Heart left ventricle (tissue), 16 donors: ENCODE results near the gene PHF14. TPM values are rescaled to one million over a fixed set of nuclear protein-coding genes. Genes with fewer than 3 reads are reported as not detected.

Source experiments
- ATAC-seq, 4 donors: fragments of 200-7000 bp; cut with Tn5 transposase; one replicate each; pipeline ENCODE4 v1.9.1; 2020 to 2022; ENCODE audit warnings: moderate library complexity in 4 of 4, mild to moderate bottlenecking in 3 of 4, moderate number of reproducible peaks in 1 of 4
- DNase-seq, 5 donors: peaks; one replicate each; pipeline ENCODE4 v3.0.0-alpha.2; 2020
- H3K27ac ChIP-seq, 12 donors: fragments of 200-600 bp; sonication (generic) in 4 of 12; one replicate each; pipeline versions ENCODE4 v1.5.0 to v1.8.0; 2016 to 2022; ENCODE audit warnings: mild to moderate bottlenecking in 2 of 12
- H3K27me3 ChIP-seq, 9 donors: fragments of 200-600 bp; sonication (generic) in 2 of 9; one replicate each; pipeline versions ENCODE4 v1.5.1 to v1.8.0; 2016 to 2022; ENCODE audit warnings: mild to moderate bottlenecking in 3 of 9
- H3K36me3 ChIP-seq, 9 donors: fragments of 200-600 bp; sonication (generic) in 2 of 9; one replicate each; pipeline versions ENCODE4 v1.5.0 to v1.8.0; 2018 to 2022; ENCODE audit warnings: mild to moderate bottlenecking in 2 of 9
- H3K4me1 ChIP-seq, 12 donors: fragments of 200-600 bp; sonication (generic) in 4 of 12; one replicate each; pipeline versions ENCODE4 v1.5.0 to v1.8.0; 2016 to 2022; ENCODE audit warnings: mild to moderate bottlenecking in 3 of 12
- H3K4me3 ChIP-seq, 12 donors: fragments of 200-600 bp; sonication (generic) in 4 of 12; one replicate each; pipeline versions ENCODE4 v1.5.0 to v1.8.0; 2017 to 2022; ENCODE audit warnings: mild to moderate bottlenecking in 9 of 12, moderate library complexity in 4 of 12
- H3K9me3 ChIP-seq, 12 donors: fragments of 200-600 bp; sonication (generic) in 4 of 12; one replicate each; pipeline versions ENCODE4 v1.5.0 to v1.8.0; 2016 to 2022; ENCODE audit warnings: mild to moderate bottlenecking in 1 of 12
- CTCF ChIP-seq, 12 donors: fragments of 200-600 bp; sonication (generic) in 4 of 12; IDR thresholded peaks; one replicate each; pipeline versions ENCODE4 v1.5.0 to v1.8.0; 2018 to 2022; ENCODE audit warnings: antibody characterized with exemption in 12 of 12, mild to moderate bottlenecking in 5 of 12
- POLR2A ChIP-seq, 2 donors: fragments of 450-650 bp; IDR thresholded peaks; one replicate each; pipeline ENCODE4 v1.6.1; 2017; ENCODE audit warnings: antibody characterized with exemption in 2 of 2, mild to moderate bottlenecking in 2 of 2, moderate library complexity in 2 of 2
- WGBS, 4 donors: extraction: QIAGEN DNeasy Blood & Tissue Kit in 2 of 4; methylation state at CpG; one replicate each; pipeline versions ENCODE4 v1.1.5 to v1.1.7; 2013 to 2018; 5-methylcytosine and 5-hydroxymethylcytosine counted together
- intact Hi-C, 10 donors: fragments of 100-400 bp; cut with DNase I; formaldehyde crosslinking; loops; one replicate each; pipeline versions ENCODE4 v1.11.1 to v1.14.2; 2022
- polyA plus RNA-seq, 2 donors: library from polyadenylated mRNA; stranded (reverse); fragments of 200-250 nt; gene quantifications; one replicate each; pipeline ENCODE4 v1.2.3, GENCODE V29; 2013
- total RNA-seq, 9 donors: library from RNA; depleted of rRNA in 2 of 9; stranded (reverse); fragments of >200 nt in 2 of 9; fragmentation: NEBNext Ultra II Directional in 3 of 9; extraction: Animal tissue kit (Norgen Biotek cat#: 25700) in 3 of 9; gene quantifications; one replicate each; pipeline versions ENCODE4 v1.1.0 to v1.2.4, GENCODE V29; 2016 to 2023
- donor health status: ischemic (EF 13 %, LVEDD 7.1; RV severe dilation, severe dysfunction).
- donor health status: healthy with polysubstance abuse.
- donor health status: DM: no; HTN: yes; CAD: no.
- donor health status: DM: no; HTN: no; CAD: no.
- donor health status: ischemic (EF 25% LVEDD 6.9; RV normal size, moderate dysfunction).
- donor health status: ischemic (EF 25% LVEDD 5.7; RV mildly dilated, moderate dysfunction).
- donor health status: healthy.
- donor health status: DM: yes; HTN: yes; CAD: no.
- donor health status: ischemic (EF 35%, LVEDD 5.7; RV mildly dilated, moderate dysfunction).
- donor health status: nonischemic (EF 11% LVEDD 7.7; RV severe dilation, severe dysfunction).
- donor health status: DM: yes; HTN: yes; CAD: no.
- donor health status: PGD.
- donor health status: ischemic (EF 29% LVEDD 5.4; RV normal size, mild dysfunction).
- donor health status: nonischemic (EF 23%, LVEDD 6.1; RV moderate dilation, normal function).

Gene PHF14
- total and polyA plus RNA-seq, 11 donors: 8.8 to 21.4 (median 14.3) TPM

- DNase-seq (no peak), ATAC-seq (no peak)
- WGBS, 4 donors: 97 to 98% (median 97%) methylated on average over 3 of the region's 3 CpGs
- Histone ChIP-seq H3K9me3 (no peaks in the 10 kb centered on the region), H3K36me3 (peaks cover 0 to 24% (median 5%) of the 10 kb centered on the region in 9 donors), H3K4me1 (no peaks in the 10 kb centered on the region), H3K27ac (no peak overlapping the region), H3K27me3 (no peaks in the 10 kb centered on the region), H3K4me3 (no peak overlapping the region)
- no peak for TF ChIP-seq CTCF (IDR thresholded peaks at IDR 0.05)
- TF ChIP-seq POLR2A (IDR thresholded peaks at IDR 0.05): no peak
- intact Hi-C loops: no loop called here
Observed at GRCh38 chr7:11120068-11120664, 146.5 kb downstream of the PHF14 start.

- H3K27ac ChIP-seq: no peak overlapping the region
- 94 to 98% (median 96%) methylated on average over 3 of the region's 3 CpGs for WGBS, 4 donors
- H3K36me3 ChIP-seq: peaks cover 0 to 24% (median 5%) of the 10 kb centered on the region in 9 donors
- H3K4me3 ChIP-seq: no peak overlapping the region
- intact Hi-C loops: no loop called here
- DNase-seq: no peak
- H3K27me3 ChIP-seq: no peaks in the 10 kb centered on the region
- H3K9me3 ChIP-seq: no peaks in the 10 kb centered on the region
- H3K4me1 ChIP-seq: no peaks in the 10 kb centered on the region
- ATAC-seq: no peak
- no peak for TF ChIP-seq CTCF (IDR thresholded peaks at IDR 0.05)
- TF ChIP-seq POLR2A (IDR thresholded peaks at IDR 0.05): no peak
Observed at GRCh38 chr7:11120675-11121220, 147.1 kb downstream of the PHF14 start.

- intact Hi-C loops: no loop called here
- Histone ChIP-seq H3K27me3 (no peaks in the 10 kb centered on the region), H3K36me3 (peaks cover 0 to 12% (median 0%) of the 10 kb centered on the region in 9 donors), H3K4me1 (peaks cover 0 to 17% (median 0%) of the 10 kb centered on the region in 12 donors), H3K27ac (no peak overlapping the region), H3K9me3 (no peaks in the 10 kb centered on the region), H3K4me3 (no peak overlapping the region)
- no peak for ATAC-seq
- DNase-seq: no peak
- no peak for TF ChIP-seq POLR2A (IDR thresholded peaks at IDR 0.05)
- no peak for TF ChIP-seq CTCF (IDR thresholded peaks at IDR 0.05)
- WGBS, 4 donors: 91 to 94% (median 93%) methylated on average over 2 of the region's 2 CpGs
Observed at GRCh38 chr7:11124856-11125559, 151.3 kb downstream of the PHF14 start.

GRCh38 chr7:11127114-11127785 lies 153.6 kb downstream of the PHF14 start:
- H3K36me3 ChIP-seq: peaks cover 0 to 8% (median 0%) of the 10 kb centered on the region in 9 donors
- H3K27me3 ChIP-seq: no peaks in the 10 kb centered on the region
- TF ChIP-seq POLR2A (IDR thresholded peaks at IDR 0.05) (no peak), CTCF (IDR thresholded peaks at IDR 0.05) (no peak)
- no peak overlapping the region for H3K4me3 ChIP-seq
- peaks cover 0 to 17% (median 0%) of the 10 kb centered on the region in 12 donors for H3K4me1 ChIP-seq
- DNase-seq (peak in 1 of 5 donors; percentile 13), ATAC-seq (no peak)
- no peak overlapping the region for H3K27ac ChIP-seq
- intact Hi-C loops: no loop called here
- 65 to 76% (median 71%) methylated on average over 3 of the region's 3 CpGs for WGBS, 4 donors
- H3K9me3 ChIP-seq: no peaks in the 10 kb centered on the region
